GM15510 (cell line): ENCODE measurements around the gene GINS3.

Experiments
- POLR2A ChIP-seq: IDR thresholded peaks from 3 replicates; pipeline ENCODE4 v1.6.1; 2011; ENCODE audit warnings: borderline replicate concordance; ENCODE audit not compliant: insufficient read length; ENCODE audit errors: extremely low read depth

Gene GINS3

GRCh38 chr16:58392215-58393137 lies at the start of gene GINS3:
Gene GINS3 (plus strand): TSS chr16:58392471. CDS start chr16:58392602, 131 bp downstream.
- TF ChIP-seq POLR2A: peak; percentile 50

GRCh38 chr16:58343562-58343961 lies 48.7 kb upstream of the GINS3 start:
- no peak for TF ChIP-seq POLR2A

GRCh38 chr16:58345574-58346354 lies 46.5 kb upstream of the GINS3 start:
- TF ChIP-seq POLR2A: no peak

GRCh38 chr16:58346831-58347371 lies 45.4 kb upstream of the GINS3 start:
- no peak for TF ChIP-seq POLR2A

- TF ChIP-seq POLR2A: no peak
Measured at GRCh38 chr16:58348986-58349385, 43.3 kb upstream of the GINS3 start.

GRCh38 chr16:58352690-58353089 lies 39.6 kb upstream of the GINS3 start:
- no peak for TF ChIP-seq POLR2A

- no peak for TF ChIP-seq POLR2A
Measured at GRCh38 chr16:58360041-58360634, 32.1 kb upstream of the GINS3 start.

- no peak for TF ChIP-seq POLR2A
Measured at GRCh38 chr16:58361726-58362125, 30.5 kb upstream of the GINS3 start.

- TF ChIP-seq POLR2A: no peak
Measured at GRCh38 chr16:58363746-58364393, 28.4 kb upstream of the GINS3 start.

- no peak for TF ChIP-seq POLR2A
Measured at GRCh38 chr16:58365623-58366022, 26.6 kb upstream of the GINS3 start.

GRCh38 chr16:58366247-58367031 lies 25.8 kb upstream of the GINS3 start:
- TF ChIP-seq POLR2A: no peak

GRCh38 chr16:58367252-58367651 lies 25.0 kb upstream of the GINS3 start:
- no peak for TF ChIP-seq POLR2A

- no peak for TF ChIP-seq POLR2A
Measured at GRCh38 chr16:58371841-58372240, 20.4 kb upstream of the GINS3 start.

GRCh38 chr16:58375386-58375785 lies 16.9 kb upstream of the GINS3 start:
- TF ChIP-seq POLR2A: no peak
